Lung microvascular endothelial cell (primary cell): Measurements from ENCODE around the gene CRYBG3. TPM values are rescaled to one million over a fixed set of nuclear protein-coding genes. Genes with fewer than 3 reads are reported as not detected.
"Not testable (repeated sequence)": the region's sequence is repeated elsewhere in the genome, so short reads cannot be mapped to it uniquely, and the experiment has no call there.

Source experiments
- DNase-seq, 2 donors: peaks; one replicate each; pipeline versions ENCODE4 v3.0.0 to v3.0.0-alpha.2; 2010; ENCODE audit warnings: low read depth in 2 of 2
- total RNA-seq: library from RNA; depleted of rRNA; stranded (reverse); fragments of >200 nt; gene quantifications from 2 replicates; pipeline ENCODE4 v1.2.1, GENCODE V29; 2014

CRYBG3 gene
- total RNA-seq, 1 donor from 2014 or later, result 14.5 TPM

DNA sequence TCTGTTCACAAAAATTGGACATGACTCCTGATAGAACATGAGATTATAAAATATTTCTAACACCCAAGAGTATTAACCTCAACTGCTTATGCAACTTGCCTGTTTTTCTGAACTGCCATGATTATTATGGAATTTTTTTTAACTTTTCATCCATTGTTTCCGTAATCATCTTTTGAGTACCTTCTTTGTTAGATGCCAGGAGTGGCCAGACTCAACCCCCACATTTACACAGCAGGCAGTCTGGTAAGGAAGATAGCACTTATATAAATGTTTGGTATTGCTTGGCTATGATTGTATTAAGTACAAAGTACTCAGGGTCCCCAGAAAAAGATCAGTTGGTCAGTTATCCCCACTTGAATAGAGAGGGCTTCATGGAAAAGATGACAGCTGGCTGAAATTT, 74.3 kb downstream of the CRYBG3 start:
- no peak for DNase-seq

DNA sequence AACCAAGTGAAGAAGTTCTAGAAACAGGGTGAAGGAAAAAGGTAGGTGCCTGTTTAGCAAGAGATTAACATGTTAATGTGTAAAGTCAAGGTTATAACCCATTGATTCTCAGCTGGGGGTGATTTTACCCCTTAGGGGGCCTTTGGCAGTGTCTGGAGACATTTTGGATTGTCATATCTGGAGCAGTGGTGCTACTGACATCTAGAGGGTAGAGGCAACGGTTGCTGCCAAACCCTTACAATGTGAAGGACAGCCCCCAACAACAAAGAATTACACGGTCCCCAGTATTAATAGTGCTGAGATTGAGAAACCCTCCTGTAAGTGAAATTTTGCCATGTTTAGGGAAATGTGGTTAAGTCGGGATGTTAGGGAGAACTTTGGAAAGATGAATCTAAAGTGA, 74.7 kb downstream of the CRYBG3 start:
- DNase-seq, result no peak

DNA sequence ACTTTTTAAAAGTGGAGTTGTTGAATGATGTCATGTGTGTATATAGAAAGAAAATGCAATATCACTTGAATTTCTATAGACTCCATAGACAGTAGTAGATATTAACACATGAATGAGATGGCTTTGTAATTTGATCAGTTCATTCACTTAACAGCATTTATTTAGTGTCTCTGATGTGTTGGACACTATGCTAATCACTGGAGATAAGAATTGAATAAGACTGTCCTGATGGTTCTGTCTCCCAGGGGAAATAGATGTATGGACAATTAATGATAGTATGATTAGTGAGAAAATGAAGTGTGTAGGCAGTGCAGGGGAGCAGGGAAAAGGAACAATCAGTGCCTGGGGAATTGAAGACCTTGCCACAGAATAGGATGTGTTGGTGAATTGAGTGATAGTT, 77.5 kb downstream of the CRYBG3 start:
- DNase-seq, result no peak

DNA sequence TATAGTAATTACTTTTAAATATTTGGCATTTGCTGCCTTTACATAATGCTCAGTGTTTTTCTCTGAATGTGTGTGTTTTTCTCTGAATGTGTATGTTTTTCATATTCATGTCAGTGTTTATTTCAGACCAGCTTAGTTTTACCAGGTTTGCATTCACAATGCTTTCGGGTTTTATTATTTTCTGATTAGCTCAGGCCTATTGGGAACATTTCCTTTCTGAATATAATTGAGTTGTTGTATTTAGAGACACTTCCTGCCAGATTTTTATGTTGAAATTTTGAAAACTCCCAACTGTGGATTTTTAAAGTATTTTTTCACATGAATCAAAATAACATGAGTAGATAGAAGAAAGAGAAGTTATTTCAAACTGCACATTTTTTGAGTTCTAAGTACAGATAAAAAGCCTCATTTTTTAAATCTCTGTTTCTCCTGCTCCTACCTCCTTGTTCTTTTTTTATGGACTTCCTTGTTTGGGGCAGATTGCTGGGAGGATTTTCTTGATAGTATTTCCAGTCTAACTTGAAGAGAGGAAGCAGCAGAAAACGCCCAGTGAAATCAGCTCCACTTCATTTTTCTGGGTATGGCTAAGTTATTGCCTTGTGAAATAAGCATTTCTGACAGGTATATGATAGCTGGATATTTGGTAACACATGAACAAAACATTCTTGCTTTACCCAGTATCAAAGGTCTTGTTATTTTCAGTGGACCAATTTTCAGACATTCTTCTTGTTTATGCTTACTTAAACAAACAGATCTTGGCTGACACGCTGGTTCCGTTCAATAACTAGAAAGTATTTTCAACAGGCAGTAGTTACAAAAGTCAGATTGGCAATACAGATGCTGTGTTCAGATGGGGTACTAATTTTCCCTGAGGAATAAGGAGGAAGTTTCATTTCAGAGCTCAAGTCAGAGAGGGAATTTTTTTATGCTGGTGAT, 79.8 kb downstream of the CRYBG3 start:
- peak in 1 of 2 donors; percentile 37 for DNase-seq

DNA sequence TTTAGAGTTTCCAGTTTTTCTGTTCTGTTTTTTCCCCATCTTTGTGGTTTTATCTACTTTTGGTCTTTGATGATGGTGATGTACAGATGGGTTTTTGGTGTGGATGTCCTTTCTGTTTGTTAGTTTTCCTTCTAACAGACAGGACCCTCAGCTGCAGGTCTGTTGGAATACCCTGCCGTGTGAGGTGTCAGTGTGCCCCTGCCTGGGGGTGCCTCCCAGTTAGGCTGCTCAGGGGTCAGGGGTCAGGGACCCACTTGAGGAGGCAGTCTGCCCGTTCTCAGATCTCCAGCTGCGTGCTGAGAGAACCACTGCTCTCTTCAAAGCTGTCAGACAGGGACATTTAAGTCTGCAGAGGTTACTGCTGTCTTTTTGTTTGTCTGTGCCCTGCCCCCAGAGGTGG, 88.0 kb downstream of the CRYBG3 start:
- DNase-seq, result not testable (repeated sequence)

DNA sequence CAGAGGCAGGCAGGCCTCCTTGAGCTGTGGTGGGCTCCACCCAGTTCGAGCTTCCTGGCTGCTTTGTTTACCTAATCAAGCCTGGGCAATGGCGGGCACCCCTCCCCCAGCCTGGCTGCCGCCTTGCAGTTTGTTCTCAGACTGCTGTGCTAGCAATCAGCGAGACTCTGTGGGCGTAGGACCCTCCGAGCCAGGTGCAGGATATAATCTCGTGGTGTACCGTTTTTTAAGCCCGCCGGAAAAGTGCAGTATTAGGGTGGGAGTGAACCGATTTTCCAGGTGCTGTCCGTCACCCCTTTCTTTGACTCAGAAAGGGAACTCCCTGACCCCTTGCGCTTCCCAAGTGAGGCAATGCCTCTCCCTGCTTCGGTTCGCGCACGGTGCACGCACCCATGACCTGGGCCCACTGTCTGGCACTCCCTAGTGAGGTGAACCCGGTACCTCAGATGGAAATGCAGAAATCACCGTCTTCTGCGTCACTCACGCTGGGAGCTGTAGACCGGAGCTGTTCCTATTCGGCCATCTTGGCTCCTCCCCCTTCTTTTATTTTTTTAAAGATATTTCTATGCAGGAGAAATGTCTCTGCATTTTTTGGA, 88.5 kb downstream of the CRYBG3 start:
- DNase-seq, result not testable (repeated sequence)

DNA sequence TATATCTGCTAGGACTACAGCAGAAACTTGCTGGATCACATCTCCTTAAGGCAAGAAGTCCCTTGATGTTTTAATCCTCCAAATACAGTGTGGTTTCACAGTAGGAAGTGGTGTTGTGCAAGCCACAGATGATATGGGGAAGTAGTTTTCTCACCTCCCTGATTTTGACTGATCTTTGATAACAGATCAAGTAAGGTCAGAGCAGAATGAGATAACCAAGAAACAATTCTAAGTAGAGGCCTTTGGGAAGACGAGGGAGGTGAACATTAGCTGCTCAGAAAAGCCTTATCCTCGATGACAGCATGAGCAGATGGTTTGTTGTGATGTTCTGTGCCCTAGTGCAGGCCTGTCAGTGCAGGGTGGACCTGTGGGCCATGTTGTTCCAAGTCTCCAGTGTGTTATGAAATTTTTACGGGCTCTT, 89.1 kb downstream of the CRYBG3 start:
- no peak for DNase-seq

DNA sequence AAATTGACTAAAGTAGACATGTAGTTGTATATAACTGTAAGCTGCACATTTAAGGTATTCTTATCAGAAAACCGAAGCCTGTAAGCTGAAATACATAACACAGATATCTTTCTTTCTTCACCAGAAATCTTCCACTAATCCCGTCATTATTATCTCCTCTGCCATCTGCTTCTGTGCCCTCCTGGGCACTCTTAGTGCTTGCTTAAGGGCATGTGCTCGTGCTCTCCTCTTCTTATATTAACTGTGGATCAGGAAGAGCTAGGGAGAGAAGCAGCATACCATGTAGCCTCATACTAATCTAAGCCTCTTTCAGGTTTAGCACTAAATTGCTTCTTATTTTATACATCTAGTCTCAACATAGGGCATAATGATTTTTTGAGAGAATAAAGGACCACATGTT, 89.6 kb downstream of the CRYBG3 start:
- no peak for DNase-seq

DNA sequence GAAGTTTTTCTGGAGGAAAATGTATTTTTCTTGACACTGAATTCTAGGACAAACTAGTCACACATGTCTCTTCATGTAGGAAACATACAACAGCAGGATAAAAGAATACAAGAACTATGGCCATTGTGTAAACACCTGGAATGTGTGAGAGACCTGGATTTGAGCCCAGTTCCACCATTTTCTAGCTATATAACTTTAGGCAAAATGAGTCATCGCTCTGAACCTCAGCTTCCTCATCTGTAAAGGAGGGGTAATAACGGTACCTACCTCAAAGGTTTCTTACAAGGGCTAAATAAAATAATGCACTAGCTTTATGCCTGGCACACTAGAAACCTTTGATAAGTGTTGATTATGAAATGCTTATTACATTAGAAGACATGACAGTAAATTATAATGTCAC, 92.6 kb downstream of the CRYBG3 start:
- DNase-seq, result peak; percentile 19 to 36

DNA sequence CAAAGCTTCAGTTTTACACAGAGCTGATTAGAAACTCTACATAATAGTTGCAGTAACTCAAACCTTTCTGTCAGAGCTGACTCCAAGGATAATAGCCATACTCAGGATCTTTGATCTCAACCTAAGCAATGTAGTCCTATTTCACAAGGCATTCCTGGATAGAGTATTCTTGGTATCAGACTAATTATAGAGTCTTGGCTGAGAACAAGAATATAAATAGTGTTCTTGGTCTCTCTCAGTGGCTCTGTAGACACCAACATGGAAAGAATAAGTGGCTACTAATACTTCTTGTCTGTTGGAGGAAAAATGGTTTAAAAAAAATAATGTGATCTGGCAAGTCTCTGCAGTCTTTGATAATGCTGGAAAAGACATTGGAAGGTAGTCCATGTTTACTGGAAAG, 94.8 kb downstream of the CRYBG3 start:
- no peak for DNase-seq

DNA sequence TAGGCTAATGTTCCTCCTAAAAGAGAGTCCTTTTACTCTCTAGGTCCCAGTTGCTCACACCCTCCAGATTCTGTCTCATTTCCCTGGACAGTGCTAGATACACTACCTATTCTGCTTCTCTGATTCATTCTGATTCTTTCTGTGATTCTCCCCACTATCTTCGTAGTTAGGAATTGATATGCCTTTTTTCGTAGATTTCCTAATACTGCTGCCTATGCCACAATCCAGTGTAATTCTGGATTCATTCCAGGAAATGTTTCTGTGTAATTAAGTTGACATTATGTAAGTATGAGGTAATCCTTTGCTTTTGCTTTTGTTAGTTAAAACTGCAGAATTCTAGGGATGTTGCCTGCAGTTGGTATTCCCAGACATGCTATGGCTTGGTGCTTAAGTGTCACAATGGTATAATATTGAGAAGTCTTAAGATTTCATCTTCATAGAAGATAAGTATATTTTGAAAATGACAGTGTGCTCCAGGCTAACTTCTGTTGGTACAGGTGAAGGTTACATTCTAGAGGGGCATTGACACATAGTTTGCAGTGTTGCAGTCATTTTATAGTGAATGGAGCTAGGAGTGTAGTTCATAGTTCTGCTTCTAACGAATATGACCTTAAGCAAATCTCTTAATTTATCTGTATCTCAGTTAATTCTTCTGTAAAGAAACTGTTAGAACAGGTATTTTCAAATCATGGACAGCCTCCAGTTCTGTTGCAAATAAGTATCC, 96.2 kb downstream of the CRYBG3 start:
- DNase-seq, result peak; percentile 23 to 31

DNA sequence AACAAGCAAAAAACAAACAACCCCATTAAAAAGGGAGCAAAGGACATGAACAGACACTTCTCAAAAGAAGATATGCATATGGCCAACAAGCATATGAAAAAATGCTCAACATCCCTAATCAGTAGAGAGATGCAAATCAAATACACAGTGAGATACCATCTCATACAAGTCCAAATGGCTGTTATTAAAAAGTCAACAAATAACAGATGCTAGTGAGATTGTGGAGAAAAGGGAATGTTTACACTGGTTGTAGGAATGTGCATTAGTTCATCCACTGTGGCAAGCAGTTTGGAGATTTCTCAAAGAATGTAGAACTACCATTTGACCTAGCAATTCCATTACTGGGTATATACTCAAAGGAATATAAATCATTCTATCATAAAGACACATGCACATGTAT, 105.9 kb downstream of the CRYBG3 start:
- DNase-seq, result no peak

DNA sequence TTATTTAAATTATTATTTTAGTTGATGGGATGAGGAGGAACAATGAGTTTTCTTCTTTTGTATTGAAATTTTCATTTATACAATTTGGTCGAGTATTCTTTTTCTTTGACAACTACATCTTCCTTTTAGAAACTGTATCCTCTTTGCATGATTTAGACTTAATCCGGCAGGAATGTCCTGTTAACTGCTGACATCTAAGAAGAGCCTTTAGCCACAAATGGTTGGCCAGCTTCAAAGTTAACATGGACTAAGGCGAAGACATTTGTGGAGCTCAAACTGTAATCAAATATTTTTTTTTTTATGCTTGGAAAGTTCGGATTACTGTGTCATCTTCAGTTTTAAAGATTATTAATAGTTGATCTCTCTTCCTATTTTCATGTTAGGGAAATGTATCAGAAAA, 107.2 kb downstream of the CRYBG3 start:
- no peak for DNase-seq

DNA sequence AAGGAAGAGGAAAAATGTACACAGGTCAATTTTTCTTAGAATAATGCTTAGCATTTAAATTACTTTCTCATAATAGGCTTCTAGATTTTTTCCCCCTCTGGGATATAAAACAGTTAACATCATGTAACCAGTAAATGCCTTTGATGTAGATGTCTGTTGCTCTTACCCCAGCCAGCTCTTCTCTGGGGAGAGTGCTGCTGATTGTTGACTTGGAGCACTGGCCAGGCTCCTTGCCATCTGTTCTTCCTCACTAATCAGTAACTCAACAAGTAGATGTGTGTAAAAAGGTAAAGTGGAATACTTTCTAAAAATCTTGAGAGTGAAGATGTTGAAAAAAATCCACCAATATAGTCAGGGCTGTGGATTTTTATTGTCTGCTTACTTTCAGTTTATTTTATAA, 108.2 kb downstream of the CRYBG3 start:
- DNase-seq, result no peak

DNA sequence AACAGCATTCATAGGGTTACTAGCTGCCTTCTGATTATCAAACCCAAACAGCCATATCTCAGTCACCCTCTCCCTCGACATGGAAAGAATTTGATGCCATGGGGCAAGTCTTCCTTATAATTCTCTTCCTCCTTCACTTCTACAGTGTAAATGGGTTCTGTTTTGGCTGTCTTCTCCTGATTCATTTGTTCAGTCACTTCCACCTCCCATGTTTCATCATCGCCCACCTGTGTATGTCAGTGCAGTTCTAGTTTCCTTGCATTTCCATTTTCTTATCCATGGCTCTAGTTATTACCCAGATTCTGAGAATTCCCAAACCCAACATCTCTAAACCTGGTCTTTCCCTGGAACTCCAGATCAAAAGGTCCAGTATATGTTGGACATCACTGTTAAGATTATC, 109.4 kb downstream of the CRYBG3 start:
- no peak for DNase-seq

DNA sequence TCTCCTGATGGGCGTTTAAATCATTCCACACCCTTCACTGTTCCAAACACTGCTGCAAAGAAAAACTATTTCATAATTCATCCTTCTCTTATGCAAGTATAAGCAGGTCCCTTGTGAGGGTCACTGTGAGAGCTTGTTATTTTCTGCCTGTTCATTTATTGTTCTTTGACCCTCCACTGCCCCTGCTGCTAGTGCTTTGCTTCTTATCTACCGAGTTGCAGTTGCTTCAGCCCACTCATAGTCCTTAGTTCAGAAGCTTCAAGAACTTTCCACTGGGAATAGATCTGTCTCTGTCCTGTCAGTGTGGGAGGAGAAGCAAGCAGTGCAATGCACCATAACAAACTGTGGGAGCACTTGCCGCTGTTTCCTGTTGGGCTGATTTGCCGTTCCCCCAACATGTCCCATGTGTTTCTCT, 110.6 kb downstream of the CRYBG3 start:
- DNase-seq, result no peak

DNA sequence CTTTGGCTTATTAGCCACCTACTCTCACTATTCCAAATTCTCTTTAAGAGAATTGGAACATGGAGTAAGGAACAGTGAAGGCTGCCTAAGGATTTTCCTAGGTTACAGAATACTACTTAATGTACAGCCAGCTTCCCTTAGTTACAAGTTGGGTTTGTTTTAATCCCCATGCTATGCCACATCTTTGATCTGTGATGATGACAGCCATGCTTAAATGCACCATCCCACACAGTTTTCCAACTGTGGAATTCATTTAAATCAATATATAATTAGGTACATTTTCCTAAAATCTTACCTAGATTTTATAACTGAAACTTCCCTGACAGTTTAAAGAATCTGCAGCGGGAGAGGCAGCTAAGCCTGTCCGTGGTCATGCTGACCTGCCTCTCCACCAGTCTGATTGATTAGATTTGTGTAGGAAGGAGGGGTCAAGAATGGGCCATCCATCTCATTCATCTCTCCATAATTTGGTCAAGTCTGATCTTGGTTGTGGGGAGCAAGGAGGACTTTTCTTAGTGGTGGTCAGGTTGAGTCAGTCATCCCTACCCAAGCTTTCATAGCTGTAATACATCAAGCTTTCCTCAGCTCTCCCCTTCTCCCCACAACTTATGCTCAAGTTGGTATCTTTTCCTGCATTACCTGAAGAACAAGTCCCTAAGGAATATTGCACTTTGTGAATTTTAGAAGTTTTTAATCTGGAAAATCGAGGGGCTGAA, 113.3 kb downstream of the CRYBG3 start:
- DNase-seq, result no peak

DNA sequence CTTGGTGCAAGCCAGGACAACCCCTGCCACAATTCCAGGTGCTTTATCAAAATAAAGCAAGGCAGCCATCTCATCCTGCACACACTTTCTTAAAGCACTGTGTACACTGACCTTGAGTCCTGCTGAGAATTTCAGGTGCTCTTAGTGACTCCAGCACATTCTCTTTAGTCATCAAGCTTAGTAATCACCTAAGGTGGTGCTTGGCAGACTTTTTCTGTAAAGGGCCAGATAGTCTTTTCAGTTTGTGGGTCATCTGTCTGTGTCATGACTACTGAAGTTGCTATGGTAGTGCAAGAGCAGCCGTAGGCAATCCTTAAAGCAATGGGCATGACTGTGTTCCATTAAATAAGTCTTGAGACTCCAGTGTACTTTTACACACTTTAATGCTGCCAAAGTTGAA, 114.0 kb downstream of the CRYBG3 start:
- no peak for DNase-seq

DNA sequence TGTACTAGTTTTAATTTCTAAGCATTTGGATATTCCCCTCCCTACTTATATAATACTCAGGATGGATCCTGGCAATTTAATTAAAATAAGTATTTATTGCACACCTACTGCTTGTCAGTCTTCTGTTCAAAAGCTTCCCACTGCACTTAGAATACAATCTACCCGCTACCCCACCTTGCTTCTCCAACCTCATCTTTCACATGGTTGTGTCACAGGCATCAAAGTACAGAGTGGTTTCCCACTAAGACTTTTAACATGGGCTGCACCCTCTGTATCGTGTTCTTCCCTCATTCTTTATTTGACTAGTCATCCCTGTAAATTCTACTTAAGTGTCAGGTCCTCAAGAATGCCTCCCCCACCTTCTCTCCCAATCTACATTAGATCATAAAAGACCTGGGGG, 115.4 kb downstream of the CRYBG3 start:
- no peak for DNase-seq

DNA sequence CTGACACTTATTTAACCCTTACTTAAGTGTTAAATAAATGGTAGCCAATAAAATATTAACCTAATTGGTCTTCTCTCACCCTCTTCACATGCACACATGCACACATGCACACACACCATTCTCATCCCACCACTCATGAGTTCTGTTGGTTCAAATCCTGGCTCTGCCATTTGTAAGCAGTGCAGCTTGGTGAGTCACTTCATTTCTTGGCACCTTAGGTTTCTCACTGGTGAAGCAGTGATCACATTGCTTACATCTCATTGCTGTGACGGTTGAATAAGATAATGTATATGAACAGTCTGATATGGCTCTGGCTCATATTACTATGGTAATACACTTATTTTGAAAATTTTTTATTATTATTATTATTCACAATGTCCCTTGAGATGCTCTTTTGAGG, 116.6 kb downstream of the CRYBG3 start:
- DNase-seq, result no peak

DNA sequence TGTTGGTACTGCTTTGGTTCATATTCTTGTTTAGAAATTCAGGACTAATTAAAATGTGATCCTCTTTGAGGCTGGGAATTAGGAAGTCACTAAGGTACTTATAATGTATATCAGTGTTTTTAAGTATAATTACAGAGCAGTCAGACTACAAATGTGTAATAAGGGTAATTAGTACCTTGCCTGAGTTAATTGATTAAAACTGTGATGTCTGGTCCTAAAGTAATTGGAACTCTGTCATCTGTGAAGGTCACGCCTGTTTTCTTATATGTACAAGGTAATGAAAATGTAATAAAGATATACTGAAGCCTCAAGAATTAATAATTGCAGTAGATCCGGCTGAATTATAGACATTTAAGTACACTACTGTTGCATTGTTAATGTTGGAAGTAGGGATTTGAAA, 117.6 kb downstream of the CRYBG3 start:
- DNase-seq, result no peak

DNA sequence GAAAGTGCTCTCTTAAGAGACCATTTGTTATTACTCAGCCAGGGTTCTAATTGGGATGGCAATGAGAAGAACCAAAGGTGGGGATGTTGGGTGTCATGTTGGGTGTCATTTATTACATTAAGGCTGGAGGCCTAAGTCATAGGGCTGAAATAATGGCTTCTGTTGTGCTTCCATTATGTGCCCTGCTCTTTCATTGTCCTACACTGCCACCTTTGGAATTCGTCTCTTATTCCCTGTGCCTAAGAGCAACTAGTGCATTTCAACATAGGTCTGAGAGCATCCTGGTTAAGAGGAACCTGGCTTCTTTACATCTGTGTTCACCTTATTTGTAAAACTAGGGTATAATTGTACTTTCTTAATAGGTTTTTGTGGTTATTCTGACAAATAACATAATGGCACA, 118.2 kb downstream of the CRYBG3 start:
- DNase-seq, result peak; percentile 19 to 20
